MM.1S (cell line): ENCODE measurements around the gene SLC16A9.

ENCODE experiments used
- EZH2 ChIP-seq: fragments of 300-600 bp; sonication (generic); optimal IDR thresholded peaks from 2 replicates; pipeline ENCODE3; 2017; ENCODE audit warnings: low read depth, mild to moderate bottlenecking, antibody characterized with exemption, low read length, mixed read lengths
- EZH2phosphoT487 ChIP-seq: fragments of 300-600 bp; sonication (generic); IDR thresholded peaks from 2 replicates; pipeline ENCODE4 v1.6.1; 2018; ENCODE audit warnings: antibody characterized with exemption, low read length
- TF ChIP-seq, protein P1 (sequence below): fragments of 300-600 bp; sonication (generic); IDR thresholded peaks from 2 replicates; pipeline ENCODE4 v1.5.1; 2016; ENCODE audit warnings: antibody characterized with exemption, low read length, mixed read lengths

- TF ChIP-seq, protein P1, sequence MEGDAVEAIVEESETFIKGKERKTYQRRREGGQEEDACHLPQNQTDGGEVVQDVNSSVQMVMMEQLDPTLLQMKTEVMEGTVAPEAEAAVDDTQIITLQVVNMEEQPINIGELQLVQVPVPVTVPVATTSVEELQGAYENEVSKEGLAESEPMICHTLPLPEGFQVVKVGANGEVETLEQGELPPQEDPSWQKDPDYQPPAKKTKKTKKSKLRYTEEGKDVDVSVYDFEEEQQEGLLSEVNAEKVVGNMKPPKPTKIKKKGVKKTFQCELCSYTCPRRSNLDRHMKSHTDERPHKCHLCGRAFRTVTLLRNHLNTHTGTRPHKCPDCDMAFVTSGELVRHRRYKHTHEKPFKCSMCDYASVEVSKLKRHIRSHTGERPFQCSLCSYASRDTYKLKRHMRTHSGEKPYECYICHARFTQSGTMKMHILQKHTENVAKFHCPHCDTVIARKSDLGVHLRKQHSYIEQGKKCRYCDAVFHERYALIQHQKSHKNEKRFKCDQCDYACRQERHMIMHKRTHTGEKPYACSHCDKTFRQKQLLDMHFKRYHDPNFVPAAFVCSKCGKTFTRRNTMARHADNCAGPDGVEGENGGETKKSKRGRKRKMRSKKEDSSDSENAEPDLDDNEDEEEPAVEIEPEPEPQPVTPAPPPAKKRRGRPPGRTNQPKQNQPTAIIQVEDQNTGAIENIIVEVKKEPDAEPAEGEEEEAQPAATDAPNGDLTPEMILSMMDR = no peak
- TF ChIP-seq EZH2 (no peak), EZH2phosphoT487 (no peak)
Observed at GRCh38 chr10:59688921-59689351, 20.7 kb downstream of the SLC16A9 start.
